GM19463 (cell line): ENCODE measurements around the gene HCLS1.
"Not testable (repeated sequence)": the region's sequence is repeated elsewhere in the genome, so short reads cannot be mapped to it uniquely, and the experiment has no call there.

Experiments used
- ATAC-seq: cut with Tn5 transposase; IDR thresholded peaks from one replicate; pipeline ENCODE4 v1.9.1; 2021; ENCODE audit warnings: mild to moderate bottlenecking, moderate library complexity; ENCODE audit not compliant: unreplicated experiment

The HCLS1 gene, protein sequence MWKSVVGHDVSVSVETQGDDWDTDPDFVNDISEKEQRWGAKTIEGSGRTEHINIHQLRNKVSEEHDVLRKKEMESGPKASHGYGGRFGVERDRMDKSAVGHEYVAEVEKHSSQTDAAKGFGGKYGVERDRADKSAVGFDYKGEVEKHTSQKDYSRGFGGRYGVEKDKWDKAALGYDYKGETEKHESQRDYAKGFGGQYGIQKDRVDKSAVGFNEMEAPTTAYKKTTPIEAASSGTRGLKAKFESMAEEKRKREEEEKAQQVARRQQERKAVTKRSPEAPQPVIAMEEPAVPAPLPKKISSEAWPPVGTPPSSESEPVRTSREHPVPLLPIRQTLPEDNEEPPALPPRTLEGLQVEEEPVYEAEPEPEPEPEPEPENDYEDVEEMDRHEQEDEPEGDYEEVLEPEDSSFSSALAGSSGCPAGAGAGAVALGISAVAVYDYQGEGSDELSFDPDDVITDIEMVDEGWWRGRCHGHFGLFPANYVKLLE

DNA sequence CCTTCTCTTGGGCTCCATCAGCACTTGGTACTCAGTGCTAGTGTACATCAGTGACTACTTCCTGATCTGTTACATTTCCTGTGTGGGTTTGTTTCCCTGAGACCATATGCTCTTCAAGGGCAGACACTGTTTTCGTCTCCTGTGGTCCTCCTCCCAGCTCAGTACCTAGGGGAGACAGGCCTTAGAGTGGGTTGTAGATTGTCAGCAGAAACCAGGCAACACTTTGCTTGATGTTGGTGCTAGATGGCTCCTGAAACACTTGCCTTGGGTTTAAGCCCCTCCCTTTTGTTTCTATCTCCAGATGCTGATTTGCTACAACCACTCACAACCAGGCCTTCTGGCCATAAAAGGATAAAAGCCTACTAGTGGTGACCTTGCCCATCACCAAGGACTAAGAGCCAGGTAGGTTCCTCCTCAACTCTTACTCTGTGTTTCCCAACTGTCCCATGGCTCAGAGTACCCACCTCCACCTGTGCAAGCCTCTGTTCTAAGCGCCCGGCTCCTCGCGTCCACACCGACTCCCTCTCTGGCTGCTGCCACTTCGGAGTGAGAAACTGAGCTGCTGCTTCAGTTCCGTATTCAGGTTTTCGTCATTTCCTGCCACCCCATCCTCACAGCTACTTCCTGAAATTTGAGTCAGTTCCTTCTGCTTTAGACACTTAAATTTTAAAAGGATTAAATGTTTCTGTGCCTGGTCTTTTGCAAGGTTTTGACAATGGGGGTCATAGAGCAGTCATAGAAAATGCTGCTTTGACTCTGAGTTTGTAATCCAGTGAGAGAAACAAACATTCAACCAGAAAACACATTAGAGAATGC, at the start of gene HCLS1:
Gene HCLS1, minus strand, starts transcription at position 548 of the 816 bp plus-strand sequence. CDS start 2,556 bp downstream, outside the sequence.
- peak; percentile 88 for ATAC-seq

DNA sequence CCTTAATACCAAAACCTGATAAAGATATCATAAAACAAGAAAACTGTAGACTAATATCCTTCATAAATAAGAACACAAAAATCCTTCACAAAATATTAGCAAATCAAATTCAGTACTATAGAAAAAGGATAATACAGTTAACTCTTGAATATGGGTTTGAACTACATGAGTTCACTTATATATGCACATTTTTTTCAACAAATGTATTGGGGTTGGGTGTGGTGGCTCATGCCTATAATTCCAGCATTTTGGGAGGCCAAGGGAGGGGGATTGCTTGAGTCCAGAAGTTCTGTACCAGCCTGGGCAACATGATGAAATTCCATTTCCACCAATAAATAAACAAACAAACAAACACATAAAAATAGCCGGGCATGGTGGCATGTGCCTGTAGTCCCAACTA, 49.6 kb upstream of the HCLS1 start:
- ATAC-seq: no peak

DNA sequence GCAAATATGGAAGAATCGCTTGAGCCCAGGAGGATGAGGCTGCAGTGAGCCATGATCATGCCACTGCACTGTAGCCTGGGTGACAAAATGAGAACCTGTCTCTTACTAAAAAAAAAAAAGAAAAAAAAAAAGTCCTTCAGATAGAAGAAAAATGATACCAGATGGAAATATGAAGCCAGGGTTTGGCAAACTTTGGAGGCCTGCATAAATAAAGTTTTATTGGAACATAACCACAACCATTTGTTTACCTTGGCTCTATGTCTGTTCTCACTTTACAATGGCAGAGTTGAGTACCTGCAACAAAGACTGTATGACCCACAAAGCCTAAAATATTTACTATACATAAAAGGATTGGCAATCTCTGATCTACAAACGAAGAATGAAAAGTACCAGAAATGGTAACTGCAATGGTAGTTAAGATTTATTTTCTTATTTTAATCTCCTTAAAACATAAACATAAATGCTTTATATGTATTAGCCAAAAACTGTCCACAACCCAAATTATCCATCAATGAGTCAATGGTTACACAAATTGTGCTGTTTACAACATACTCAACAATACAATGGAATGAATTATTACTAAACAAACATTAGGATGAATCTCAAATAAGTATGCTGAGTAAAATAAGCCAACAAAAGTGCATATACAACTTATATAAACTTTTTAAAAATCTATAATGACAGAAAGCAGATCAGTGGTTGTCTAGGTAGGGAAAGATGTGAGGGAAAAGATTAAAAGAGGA, 47.0 kb upstream of the HCLS1 start:
- no peak for ATAC-seq

DNA sequence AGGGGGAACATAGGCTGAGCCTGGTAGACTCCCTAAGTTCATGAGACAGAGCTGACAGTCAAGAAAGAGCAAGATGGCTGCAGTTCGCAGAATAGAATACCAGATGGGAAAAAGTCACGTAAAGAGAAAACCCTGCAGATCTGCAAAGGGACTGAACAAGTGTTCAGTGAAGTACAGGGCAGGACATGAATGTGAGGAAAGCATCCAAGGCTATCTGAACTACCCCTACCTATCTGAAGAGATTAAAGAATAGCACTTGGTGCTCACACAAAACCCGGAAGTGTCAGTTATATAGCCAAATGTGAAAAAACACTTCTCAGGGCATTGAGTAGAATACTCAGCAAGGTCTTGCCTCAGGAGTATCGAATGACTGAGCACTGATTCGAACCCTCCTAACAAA, 44.8 kb upstream of the HCLS1 start:
- no peak for ATAC-seq

DNA sequence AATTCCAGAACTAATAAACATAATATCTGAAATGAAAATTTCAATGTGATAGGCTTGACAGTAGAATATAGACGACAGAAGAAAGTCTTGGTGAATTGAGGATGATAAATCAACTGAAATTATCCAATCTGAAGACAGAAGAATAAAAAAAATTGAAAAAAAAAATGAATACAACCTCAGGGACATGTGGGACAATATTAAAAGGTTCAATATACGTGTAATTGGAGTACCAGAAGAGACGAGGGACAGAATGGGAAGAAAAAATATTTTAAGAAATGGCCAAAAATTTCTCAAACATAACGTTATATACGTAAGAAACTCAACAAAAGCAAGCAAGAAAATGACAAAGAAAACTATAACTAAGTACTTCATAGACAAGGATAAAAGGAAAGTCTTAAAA, 43.3 kb upstream of the HCLS1 start:
- no peak for ATAC-seq

DNA sequence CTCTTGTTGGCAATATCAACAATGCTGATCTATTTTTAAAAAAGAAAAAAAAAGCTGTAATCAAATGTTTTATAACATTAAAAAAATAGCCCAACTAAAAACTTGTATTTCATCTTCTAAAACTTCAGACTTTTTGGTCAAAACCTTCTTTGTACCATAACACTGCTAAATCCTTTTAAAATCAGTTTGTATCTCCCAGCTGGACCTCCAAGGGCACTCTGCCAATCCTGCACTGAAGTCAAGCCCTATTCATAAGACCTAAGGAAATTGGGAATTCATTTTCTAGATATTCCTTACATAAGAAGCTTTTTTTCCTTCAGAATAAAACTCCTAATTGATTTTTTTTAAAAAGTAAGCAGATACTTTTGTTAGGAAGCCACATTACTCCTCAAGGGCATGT, 38.2 kb upstream of the HCLS1 start:
- ATAC-seq: no peak

DNA sequence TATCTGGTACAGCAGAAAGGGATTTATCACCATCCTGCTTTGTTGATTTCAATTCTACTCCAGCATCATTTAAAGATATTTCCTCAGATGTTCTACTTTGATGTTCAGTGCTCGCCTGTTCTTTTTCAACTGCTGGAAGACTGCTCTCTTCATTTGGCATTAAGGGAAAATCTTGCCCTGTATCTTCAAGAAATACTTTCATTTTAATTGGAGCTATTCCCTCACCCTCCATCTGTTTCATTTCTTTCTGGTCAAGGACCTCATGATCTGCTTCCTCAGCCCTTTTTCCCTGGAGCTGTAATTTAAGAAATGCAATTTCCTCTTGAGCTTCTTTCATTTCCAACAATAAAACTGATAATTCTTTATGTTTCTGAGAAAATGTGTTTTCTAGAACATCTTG, 37.8 kb upstream of the HCLS1 start:
- no peak for ATAC-seq

DNA sequence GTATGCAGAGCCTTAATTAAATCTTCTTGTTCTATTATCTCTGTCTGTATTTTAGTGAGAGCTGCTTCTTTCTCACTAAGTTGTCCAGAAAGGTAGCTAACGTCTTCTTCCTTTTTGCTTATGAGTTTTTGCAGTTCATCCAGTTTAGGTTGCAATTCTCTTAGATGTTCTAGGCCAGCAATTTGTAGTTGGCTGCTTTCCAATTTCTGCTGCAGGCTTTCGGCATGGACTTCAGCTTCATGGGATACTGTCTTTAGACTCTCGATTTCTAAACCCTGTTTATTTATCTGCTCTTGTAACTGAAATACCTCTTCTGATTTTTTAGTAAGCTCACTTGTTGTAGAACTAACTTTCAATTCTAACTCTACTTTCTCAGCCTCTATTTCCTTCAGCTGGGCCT, 35.5 kb upstream of the HCLS1 start:
- ATAC-seq: no peak

DNA sequence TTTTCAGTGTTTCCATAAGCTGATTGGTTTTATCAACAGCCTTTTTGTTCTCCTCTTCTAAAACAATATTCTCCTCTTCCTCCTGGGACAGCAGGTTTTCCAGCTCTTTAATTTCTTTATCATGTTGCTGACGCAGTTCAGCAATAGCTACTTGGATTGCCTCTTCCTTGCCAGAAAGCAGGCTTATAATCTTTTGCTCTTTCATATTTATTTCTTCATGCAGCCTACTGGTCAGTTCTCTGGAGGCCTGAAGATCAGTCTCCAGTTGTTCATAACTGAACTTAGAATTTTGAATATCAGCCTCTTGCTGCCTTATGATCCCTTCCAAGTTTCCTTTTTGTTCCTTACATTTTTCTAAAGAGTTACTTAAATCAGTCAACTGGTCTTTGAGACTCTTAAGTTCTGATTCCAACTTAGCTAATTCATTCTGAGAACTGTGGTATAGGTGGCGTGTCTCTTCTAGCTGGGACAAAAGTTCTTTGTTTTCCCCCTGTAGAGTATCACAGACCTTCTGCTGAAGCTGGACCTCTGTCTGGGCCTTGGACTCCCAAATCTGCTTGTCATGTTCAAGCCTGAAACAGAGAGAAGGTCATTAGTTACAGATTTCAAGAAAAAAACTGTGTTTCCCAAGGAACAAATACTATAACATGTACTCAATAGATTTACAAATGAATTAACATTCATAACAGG, 31.5 kb upstream of the HCLS1 start:
- ATAC-seq: no peak

DNA sequence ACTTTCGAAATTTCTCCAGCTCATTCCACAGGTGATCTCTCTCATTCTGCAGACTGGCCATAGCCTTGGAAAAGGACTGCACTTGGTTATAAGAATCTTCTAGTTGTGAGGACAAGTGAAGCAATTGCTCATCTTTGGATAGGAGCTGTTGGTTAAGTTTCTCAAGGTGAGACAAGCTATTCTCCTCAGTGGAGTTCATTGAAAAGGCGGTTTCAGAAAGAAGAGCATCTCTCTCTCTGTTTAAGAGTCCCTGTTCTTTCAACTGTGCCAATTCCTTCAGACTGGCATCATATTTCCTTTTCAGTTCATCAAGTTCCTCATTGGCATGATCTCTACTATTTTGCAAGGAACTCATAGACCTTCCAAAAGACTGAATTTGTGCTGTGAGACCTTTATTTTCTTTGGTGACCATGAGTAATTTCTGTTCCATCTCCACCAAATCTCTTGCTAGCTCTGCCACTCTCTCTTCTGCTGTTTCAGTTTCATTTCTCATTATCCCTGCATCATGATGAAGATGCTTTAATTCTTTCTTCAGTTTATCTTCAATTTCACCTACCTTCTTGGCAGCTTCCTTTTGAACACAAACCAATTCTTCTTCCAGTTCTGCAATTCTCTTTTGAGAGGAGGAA, 30.2 kb upstream of the HCLS1 start:
- peak; percentile 86 for ATAC-seq

DNA sequence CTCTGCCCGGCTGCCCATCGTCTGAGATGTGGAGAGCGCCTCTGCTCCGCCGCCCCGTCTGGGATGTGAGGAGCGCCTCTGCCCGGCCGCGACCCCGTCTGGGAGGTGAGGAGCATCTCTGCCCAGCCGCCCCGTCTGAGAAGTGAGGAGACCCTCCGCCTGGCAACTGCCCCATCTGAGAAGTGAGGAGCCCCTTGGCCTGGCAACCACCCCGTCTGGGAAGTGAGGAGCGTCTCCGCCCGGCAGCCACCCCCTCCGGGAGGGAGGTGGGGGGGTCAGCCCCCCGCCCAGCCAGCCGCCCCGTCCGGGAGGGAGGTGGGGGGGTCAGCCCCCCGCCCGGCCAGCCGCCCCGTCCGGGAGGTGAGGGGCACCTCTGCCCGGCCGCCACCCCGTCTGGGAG, 28.0 kb upstream of the HCLS1 start:
- ATAC-seq: not testable (repeated sequence)

DNA sequence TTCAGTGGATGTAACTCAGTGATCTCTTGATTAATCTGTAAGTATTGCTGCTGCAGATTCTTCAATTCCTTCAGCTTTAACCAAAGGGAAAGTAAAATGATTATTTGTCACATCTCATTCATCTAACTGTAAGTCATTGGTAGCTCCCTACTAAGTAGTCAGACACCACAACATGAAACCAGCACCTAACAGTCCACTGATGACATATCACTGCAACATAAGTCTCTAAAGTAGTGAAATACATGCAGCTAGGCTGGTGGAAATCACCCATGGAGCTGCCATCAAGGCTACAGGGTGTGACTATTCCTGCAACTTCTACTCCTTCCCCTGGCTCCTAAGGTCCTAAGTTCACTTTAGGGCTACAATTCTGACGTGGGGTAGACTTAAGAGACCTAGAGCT, 21.1 kb upstream of the HCLS1 start:
- ATAC-seq: no peak

DNA sequence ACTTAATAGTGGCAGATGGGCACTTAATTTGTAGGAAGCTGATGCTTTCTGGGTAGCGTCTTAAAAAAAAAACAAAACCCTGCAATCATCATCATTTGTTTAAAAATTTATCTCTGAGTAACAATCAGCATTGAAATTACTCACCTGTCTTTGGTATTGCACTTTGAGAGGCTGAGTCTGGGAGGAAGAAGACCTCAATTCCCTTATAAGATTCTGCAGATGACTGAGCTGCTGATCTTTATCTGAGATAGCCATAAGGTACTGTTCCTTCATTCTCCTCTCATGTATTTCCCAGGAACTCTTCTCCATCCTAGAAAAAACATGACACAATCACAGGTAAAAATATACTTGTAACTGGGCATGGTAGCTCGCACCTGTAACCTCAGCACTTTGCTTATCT, 16.4 kb upstream of the HCLS1 start:
- no peak for ATAC-seq

DNA sequence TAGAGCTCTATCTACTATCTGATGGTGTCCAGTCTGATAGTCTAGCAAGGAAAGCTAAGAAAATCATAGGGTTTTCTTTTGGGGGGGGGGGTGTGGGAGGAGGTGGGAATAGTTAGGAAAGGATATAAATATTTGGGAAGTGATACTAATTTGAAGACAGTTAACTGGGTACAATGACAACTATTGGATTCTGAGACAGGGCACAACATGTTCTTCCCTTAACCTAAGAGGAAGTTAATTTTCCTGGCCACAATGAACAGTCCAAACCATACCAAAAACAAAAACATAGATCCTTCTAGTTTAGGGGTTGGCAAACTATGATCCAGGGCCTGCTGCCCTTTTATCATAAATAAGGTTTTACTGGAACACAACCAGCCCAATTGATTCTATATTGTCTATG, 10.0 kb upstream of the HCLS1 start:
- no peak for ATAC-seq

DNA sequence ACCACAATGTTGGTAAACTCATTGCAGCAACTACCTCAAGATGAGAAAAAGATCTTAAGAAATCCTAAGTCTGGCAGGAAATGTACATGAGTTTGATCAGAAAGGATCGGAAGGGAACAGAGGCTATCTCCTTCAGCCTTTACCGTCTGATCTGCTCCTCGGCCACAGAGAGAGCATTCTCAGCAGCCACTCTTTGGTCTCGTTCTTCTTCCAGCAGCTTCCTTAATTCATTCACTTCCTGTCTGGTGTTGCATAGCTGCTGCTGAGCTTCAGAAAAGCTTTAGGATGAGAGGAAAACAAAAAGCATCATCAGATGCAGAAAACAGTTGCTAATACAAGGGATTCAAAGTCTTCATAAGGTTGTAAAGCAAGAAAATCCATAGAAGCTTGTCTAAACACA, 6.6 kb upstream of the HCLS1 start:
- no peak for ATAC-seq

DNA sequence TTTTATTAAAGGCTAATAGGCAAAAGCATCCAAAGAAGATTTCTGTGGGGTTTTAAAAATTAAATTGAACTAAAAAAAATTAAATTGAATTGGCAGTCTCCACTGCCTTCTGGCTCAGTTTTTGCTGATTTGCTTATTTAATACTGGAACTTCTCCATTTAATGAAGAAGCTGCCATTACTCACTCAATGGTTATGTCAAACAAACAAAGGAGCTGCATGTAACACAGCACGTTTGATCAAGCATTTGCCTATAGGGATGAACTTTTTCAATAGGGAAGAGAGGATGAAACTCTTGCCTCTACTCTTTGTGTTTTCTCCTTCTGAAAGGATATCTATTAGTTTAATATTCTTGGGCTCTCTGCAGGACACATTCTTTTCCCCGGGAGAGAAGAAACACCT, 4.8 kb upstream of the HCLS1 start:
- ATAC-seq: no peak

DNA sequence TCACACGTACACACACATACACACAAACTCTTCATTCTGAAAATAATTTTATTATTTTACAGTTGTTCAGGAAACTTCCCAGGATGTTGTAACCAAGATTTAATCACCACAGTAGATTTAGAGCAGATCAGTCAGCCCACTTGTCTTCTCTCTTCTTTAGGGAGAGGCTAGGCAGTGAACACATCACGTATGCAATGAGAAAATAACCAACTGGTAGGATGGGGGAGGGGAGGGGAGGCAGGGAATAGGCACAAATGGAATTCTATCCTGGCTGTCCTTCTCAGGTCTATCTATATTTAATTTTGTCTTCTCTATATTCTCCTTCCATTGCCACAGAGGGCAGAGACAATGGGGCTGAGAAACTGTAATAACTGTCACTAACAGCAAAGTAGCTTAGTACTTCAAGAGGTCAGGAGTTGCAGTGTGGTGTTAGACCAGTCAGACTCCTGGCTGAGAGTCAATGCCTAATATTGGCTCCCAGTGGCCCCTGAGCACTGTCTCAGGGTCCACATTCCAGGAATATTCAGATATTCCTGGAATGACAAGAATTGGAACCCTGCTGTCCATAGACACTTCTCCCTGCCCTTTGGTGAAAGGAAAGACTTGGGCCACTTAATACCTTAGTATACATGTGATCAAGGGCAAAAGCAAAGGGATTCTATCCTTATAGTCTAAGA, 2.6 kb upstream of the HCLS1 start:
- ATAC-seq: no peak

DNA sequence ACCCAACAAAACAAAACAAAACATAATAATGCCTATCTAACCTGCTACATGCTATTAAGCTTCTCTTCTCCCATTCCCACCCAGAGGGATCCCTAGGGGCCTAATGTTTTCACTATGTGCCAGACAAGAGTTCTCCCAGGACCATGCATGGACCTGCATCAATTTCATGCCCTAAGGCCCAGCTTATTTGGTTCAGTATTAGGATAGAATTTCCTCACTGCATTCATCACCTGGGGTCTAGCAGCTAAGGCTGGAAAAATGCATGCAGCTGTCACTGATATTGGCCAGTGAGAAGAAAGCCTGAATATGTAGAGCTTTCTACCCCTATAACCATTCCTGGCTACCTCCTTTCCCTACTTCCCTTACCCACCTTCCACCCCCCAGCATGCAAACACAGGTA, 2.0 kb upstream of the HCLS1 start:
- ATAC-seq: no peak

DNA sequence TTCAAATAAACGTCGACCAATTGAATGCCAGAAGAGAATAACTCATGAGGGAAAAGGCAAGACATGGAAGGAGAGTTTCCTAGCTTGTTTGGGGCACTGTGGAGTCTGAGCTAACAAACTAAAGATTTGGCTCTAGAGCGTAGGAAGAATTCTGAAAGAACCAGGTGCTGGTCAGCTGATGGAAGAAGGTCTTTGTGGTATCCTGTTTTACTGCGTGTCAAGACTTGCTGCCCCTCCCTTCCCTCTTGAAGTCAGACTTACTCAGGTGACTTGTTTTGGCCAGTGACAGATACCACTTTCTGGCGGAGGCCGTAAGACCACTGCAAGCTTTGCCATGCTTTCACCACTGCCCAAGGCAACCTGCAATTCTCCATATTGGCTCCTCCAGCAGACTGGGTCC, 673 bp upstream of the HCLS1 start:
- no peak for ATAC-seq

DNA sequence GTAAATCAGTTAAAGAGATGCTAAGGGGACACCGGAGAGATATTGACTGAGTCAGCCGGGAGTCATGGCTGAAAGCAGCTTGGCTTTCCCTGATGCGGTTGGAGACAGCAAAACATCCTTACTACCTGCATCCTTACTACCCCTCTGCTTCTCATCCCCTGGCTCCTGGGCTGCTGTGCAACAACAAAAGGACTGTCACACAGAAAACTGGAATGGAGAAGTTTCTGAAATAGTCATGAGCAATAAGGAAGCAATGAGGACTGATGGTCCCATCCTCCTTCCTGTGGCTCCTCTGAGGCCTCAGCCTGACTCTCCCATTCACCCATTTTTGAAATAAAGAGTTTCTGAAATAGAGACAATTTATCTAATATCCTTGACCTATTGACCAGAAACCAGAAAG, 1.1 kb downstream of the HCLS1 start:
- no peak for ATAC-seq
